ENCODE data around the gene CIT. TPM values are rescaled to one million over a fixed set of nuclear protein-coding genes. Genes with fewer than 3 reads are reported as not detected.

Gene CIT
- total and polyA plus RNA-seq, 2 donors (not counting 3 experiments of a cell fraction or from before 2014, with no cell fraction given): 13.3 to 61.8 TPM

GRCh38 chr12:119730381-119730780, 146.7 kb downstream of the CIT start:
- no peak overlapping the region for H3K4me3 ChIP-seq (replicated peaks in 1 of 3; ENCODE audit: insufficient read depth in 1 of 3, low read depth in 1 of 3, low read length in 3 of 3)
- FAIRE-seq (no peak), DNase-seq (ENCODE audit: low read depth, low spot score) (no peak)
- peaks cover 0 to 10% of the 10 kb centered on the region in 2 experiments for H3K36me3 ChIP-seq (ENCODE audit: control insufficient read depth in 2 of 2, extremely low read depth in 1 of 2, insufficient read depth in 2 of 2, low read length in 2 of 2)
- no peaks in the 10 kb centered on the region for H4K20me1 ChIP-seq (replicated peaks; ENCODE audit: control insufficient read depth, extremely low read depth, insufficient read depth, low read length)
- H3K9me3 ChIP-seq (replicated peaks; ENCODE audit: control insufficient read depth, insufficient read depth, low read length): no peaks in the 10 kb centered on the region
- no peak overlapping the region for H3K27ac ChIP-seq (ENCODE audit: insufficient read depth, low read depth, low read length)
- BruUV-seq (replicated peaks): no TSS peak
- TF ChIP-seq EZH2 (IDR thresholded peaks at IDR 0.05; ENCODE audit: borderline replicate concordance, low read depth, low read length, severe bottlenecking) (no peak), MAX (IDR thresholded peaks at IDR 0.05; ENCODE audit: insufficient read depth, insufficient read length) (no peak), FOS (IDR thresholded peaks at IDR 0.05; ENCODE audit: borderline replicate concordance, insufficient read depth, low read length) (no peak), JUN (IDR thresholded peaks at IDR 0.05; ENCODE audit: borderline replicate concordance, insufficient read depth, insufficient read length, low read depth) (no peak), POLR2A (IDR thresholded peaks at IDR 0.05; ENCODE audit: low read depth, low read length) (no peak), POLR2AphosphoS5 (IDR thresholded peaks at IDR 0.05; ENCODE audit: insufficient read depth, low read depth, low read length) (no peak), MYC (IDR thresholded peaks at IDR 0.05; ENCODE audit: low read depth, low read length) (no peak), CTCF (IDR thresholded peaks at IDR 0.05; ENCODE audit: extremely low read depth in 1 of 2, insufficient read depth in 1 of 2, low read depth in 1 of 2, low read length in 2 of 2) (no peak), GATA2 (IDR thresholded peaks at IDR 0.05; ENCODE audit: insufficient read depth, insufficient read length, low read depth, low read length) (no peak)
- no peak overlapping the region for H3K4me2 ChIP-seq (ENCODE audit: insufficient read depth, low read length)
- ChIA-PET POLR2A (no interaction called here), CTCF (no interaction called here)
- H3K9me1 ChIP-seq (replicated peaks; ENCODE audit: control insufficient read depth, extremely low read depth, insufficient read depth, low read length): no peaks in the 10 kb centered on the region
- H3K9ac ChIP-seq (replicated peaks; ENCODE audit: extremely low read depth, insufficient read depth, low read length): no peak overlapping the region
- intact Hi-C loops (cut with micrococcal nuclease): no loop called here
- no peak overlapping the region for H2AFZ ChIP-seq (ENCODE audit: low read depth, low read length)
- H3K27me3 ChIP-seq (ENCODE audit: control insufficient read depth in 2 of 2, insufficient read depth in 2 of 2, low read length in 2 of 2): no peaks in the 10 kb centered on the region
- dilution Hi-C loops (cut with MboI; ENCODE audit: extremely low pct_ligation_motif_present, low sequenced_read_pairs): no loop called here
- no peaks in the 10 kb centered on the region for H3K4me1 ChIP-seq (ENCODE audit: control insufficient read depth, extremely low read depth, insufficient read depth, low read length)
- no peaks in the 10 kb centered on the region for H3K79me2 ChIP-seq (ENCODE audit: control insufficient read depth, insufficient read depth, low read length)
